GM21723 (cell line): ENCODE measurements around the gene GALNTL6.

Experiments used
- ATAC-seq: cut with Tn5 transposase; IDR thresholded peaks from one replicate; pipeline ENCODE4 v1.9.1; 2021; ENCODE audit warnings: mild to moderate bottlenecking, moderate library complexity; ENCODE audit not compliant: unreplicated experiment

Gene GALNTL6

GRCh38 chr4:172650758-172651530 is 837.7 kb downstream of the GALNTL6 start:
- no peak for ATAC-seq

- no peak for ATAC-seq
Observed at GRCh38 chr4:172651961-172652360, 838.8 kb downstream of the GALNTL6 start.

- no peak for ATAC-seq
Observed at GRCh38 chr4:172652369-172652768, 839.2 kb downstream of the GALNTL6 start.

GRCh38 chr4:172653676-172654075 is 840.5 kb downstream of the GALNTL6 start:
- no peak for ATAC-seq

- ATAC-seq: no peak
Observed at GRCh38 chr4:172654457-172654856, 841.3 kb downstream of the GALNTL6 start.

GRCh38 chr4:172656055-172656454 is 842.9 kb downstream of the GALNTL6 start:
- ATAC-seq: no peak

GRCh38 chr4:172657081-172657480 is 843.9 kb downstream of the GALNTL6 start:
- ATAC-seq: no peak

GRCh38 chr4:172660251-172660650 is 847.0 kb downstream of the GALNTL6 start:
- no peak for ATAC-seq

GRCh38 chr4:172662113-172662512 is 848.9 kb downstream of the GALNTL6 start:
- ATAC-seq: no peak

GRCh38 chr4:172666711-172667368 is 853.6 kb downstream of the GALNTL6 start:
- no peak for ATAC-seq

GRCh38 chr4:172674811-172675210 is 861.6 kb downstream of the GALNTL6 start:
- ATAC-seq: no peak

- no peak for ATAC-seq
Observed at GRCh38 chr4:172675232-172675631, 862.0 kb downstream of the GALNTL6 start.

- ATAC-seq: no peak
Observed at GRCh38 chr4:172680691-172681090, 867.5 kb downstream of the GALNTL6 start.

GRCh38 chr4:172683021-172683420 is 869.8 kb downstream of the GALNTL6 start:
- ATAC-seq: no peak

- no peak for ATAC-seq
Observed at GRCh38 chr4:172686021-172686420, 872.8 kb downstream of the GALNTL6 start.

GRCh38 chr4:172688534-172688933 is 875.3 kb downstream of the GALNTL6 start:
- no peak for ATAC-seq

GRCh38 chr4:172691552-172691951 is 878.3 kb downstream of the GALNTL6 start:
- ATAC-seq: no peak

- ATAC-seq: no peak
Observed at GRCh38 chr4:172692701-172693100, 879.5 kb downstream of the GALNTL6 start.

- no peak for ATAC-seq
Observed at GRCh38 chr4:172698256-172698655, 885.1 kb downstream of the GALNTL6 start.

- ATAC-seq: no peak
Observed at GRCh38 chr4:172705565-172705964, 892.4 kb downstream of the GALNTL6 start.

- no peak for ATAC-seq
Observed at GRCh38 chr4:172706000-172706399, 892.8 kb downstream of the GALNTL6 start.

GRCh38 chr4:172707622-172708021 is 894.4 kb downstream of the GALNTL6 start:
- no peak for ATAC-seq
